GM18517 (cell line): ENCODE results near the gene JAG2.

Experiments
- ATAC-seq: cut with Tn5 transposase; IDR thresholded peaks from one replicate; pipeline ENCODE4 v1.9.1; 2021; ENCODE audit warnings: mild to moderate bottlenecking, moderate library complexity; ENCODE audit not compliant: unreplicated experiment

JAG2 gene

DNA sequence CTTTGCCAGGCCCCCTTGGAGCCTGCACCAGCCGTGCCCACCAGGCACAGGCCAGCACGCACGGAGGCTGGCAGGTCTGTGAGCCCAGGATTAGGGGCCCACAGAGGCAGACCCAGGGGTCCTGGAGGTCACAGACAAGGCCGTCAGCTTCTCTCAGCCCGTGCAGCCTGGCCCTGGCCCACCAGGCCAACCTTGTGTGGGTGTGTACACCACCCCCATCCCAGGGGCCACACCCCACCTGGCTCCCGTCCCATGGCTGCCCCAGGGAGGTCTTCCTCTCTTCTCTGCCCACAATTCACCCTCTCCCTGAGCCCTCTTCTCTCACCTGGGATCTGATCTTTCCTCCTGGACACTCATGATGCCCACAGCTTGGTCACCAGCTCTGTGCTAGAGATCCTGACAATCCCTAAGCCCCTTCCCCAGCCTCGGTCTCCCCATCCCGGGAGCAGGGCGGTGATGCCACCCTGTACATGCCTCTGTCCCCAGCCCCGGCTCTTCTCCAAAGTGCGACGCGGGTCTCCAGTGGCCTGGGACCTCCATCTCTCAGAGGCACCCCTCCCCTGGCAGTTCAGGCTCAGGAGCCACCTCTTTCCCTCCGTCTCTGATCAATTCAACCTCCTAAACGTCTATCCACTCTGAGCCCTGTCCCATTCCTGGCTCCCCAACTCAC lies 72.2 kb downstream of the JAG2 start:
- no peak for ATAC-seq

DNA sequence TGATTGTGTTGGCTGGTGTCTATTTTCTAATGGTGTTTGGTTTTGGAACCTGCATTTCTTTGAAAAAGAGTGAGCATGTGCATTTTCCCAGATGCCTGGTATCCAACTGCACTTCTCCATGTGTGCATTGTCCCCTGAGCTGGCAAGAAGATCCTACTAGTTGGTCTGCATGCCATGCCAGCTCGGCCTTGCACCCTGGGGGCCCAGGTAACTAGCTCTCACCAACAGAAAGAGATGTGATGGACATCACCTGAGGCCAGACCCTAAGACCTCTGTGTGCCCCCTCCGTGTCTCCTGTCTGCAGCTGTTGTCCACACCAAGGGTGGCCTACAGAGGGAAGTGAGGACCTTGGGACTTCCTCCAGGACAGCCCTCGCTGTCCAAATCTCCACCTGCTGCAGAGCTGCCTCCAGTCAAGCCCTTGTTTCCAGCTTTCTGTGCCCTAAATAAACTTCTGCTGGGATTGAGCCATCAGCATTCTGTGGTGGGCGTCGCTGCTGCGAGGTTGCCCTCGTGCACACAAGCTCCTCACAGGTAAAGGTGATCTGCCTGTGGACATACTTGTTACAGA lies 73.3 kb downstream of the JAG2 start:
- no peak for ATAC-seq

DNA sequence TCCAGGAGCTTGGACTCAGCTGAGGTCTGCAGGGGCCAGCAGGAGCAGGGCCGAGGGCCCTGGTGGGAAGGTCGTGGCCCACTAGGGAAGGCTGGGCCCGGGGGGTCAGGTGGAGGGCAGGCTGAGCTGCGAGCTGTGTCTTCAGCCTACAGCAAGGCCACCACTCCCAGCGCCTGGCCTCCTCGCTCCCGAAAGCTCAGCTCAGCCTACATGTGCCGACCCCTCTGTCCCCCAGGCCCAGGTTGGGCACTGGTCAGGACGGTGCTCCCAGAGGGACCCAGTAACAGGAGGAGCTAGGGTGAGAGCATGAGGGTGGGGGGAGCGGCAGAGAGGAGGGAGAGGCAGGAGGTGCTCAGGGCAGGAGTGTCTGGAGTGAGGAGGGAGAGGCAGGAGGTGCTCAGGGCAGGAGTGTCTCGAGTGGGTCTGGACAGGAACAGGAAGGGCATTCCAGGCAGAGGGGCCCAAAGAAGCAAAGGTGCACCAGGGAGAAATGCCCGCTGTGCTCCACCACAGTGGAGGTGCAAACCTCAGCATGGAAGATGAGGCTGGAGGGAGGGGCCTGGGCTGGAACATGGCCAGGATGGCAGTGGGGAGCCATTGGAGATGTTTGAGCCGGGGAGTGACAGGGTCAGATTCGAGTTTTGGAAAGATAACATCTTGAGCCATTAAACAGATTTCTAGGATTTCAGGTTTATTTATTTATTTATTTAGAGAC lies 74.2 kb downstream of the JAG2 start:
- no peak for ATAC-seq

DNA sequence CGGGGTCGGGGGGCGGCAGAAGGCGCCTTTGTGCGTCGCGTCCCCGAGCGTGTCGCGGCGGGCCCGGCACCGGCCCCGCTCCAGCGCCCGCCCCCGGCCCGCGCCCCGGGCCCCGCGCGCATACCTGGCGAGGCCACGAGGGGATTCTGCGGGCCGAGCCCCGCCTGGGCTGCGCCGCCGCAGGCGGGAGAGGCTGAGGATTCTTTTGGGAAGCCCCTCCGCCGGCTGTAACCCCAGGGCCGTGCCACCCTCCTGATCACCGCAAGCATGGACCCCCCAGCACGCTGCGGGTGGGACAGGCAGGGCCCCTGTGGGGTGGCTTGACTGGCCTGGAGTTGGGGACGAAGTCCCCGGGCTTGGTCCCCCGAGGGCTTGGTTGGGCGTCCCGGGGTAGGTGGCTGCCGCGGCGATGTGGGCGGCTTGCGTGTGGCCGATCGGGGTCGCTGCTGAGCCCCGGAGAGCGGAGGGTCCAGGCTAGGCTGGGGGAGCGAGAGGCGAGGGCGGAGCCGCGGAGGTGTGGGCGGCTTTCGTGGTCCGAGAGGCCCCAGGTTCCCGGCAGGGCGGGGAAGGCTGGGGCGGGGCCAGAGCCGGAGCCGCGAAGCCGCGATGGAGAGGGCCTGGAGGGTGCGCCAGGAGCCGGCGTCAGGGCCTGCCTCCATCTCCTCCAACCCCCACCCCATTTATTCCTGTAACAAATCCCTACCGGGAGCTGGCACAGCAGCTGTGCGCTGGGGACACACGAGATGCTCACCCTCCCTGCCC lies 75.0 kb downstream of the JAG2 start:
- ATAC-seq: no peak

DNA sequence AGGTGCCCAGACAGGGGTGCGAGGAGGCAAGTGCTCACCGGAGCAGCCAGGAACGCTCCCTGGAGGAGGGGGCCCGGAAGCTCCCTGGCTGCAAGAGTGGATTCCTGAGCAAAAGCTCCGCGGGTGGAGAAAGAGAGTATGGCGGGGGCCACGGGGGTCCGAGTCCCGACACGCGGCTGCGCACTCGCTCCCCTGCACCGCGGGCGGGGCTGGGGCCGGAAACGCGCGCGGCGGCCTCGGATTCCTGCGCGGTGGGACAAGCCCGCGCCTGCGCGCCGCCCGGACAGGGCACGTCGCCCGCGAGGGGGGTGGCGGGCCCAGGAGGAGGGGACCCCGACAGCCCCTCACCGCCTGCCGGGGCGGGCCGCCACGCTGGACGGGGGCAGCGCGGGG lies 75.5 kb downstream of the JAG2 start:
- no peak for ATAC-seq

DNA sequence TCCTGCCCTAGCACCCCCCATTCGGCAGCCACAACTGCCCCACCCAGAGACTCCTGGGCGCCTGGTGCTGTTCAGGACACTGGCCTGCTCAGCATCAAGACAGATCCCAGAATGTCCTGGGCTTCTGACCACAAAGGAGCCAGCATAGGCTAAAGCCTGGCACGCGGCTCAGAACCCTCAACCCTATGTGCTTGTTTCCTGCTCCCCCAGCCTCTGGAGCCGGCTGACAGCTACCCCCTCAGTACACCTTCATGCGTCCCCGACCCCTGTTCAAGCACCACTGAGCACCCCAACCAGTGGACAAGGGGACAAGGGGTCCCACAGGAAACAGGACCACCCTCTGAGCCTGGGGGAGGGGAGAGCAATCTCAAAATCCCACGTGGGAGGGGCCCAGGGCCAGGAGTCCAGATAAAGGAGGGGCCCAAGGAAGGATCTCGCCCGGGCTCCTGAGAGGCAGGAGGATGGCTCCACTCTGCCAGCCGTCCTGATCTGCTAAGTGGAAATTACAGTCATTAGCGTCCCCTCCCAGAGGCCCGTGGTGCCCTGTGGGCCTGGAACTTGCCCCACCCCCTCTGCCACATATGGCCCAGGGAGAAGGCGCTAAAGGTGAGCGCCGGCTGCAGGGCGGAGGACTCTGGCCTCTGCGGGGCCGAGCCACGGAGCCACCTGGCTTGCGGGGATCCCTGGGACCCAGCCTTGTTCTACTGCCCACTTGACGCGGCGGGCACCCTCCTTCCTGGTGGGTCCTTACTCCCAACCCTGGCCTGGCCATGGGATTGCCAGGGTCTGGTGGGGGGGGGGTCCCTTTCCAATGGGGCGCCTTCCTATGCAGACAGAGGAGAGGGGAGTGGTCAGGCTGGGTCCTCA lies 76.2 kb downstream of the JAG2 start:
- no peak for ATAC-seq

DNA sequence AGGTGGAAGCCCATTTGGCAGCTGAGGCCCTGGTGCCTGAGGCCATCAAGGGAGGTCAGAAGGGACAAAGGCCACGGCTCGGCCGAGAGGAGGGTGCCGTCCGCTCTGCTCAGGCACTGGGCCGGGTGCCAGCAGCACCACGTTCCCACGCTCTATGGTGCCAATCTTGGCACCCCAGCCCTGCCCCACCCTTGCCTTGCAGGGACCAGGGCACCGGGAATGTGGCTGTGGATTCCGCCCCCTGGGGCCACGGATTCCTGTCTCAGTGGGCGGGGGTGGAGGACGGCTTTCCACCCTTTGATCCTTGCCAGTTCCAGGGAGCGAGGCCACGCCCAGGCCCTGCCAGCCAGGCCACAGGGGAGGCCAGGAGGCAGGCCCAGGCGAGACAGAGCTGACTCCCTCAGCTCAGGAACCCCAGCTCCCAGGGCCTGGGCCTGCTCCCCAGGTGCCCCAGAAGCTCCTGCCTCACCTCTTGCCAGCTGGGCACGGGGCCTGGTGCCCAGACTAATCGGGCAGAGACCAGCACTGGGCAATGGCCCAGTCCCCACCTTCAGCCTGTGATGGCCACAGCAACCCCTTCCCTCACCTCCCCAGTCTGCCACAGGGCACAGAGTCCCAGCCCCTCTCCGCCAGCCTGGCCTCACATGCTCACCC lies 76.9 kb downstream of the JAG2 start:
- ATAC-seq: no peak

DNA sequence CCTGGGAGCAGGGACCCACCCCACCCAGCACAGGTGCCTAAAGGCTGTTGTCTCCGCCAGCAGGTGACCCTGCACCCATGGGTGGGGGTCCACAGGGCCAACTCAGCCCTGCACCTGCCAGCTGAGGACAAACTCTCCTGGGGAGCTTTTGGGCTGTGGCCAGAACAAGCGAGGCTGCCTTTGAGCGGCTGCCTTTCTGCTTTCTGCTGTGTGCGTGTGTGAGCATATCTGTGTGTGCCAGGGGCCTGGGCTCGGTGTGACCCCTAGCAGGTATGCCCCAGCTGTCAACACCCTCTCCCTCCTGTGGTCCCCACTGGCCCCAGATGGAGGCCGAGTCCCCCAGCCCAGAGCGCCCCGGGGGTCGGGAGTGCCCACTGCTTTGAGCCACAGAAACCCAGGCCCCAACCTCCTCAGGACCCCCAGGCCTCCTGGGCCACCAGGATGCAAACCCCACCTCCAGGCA lies 77.5 kb downstream of the JAG2 start:
- no peak for ATAC-seq
